ENCODE data around the gene SIRT5.

SIRT5 gene

DNA sequence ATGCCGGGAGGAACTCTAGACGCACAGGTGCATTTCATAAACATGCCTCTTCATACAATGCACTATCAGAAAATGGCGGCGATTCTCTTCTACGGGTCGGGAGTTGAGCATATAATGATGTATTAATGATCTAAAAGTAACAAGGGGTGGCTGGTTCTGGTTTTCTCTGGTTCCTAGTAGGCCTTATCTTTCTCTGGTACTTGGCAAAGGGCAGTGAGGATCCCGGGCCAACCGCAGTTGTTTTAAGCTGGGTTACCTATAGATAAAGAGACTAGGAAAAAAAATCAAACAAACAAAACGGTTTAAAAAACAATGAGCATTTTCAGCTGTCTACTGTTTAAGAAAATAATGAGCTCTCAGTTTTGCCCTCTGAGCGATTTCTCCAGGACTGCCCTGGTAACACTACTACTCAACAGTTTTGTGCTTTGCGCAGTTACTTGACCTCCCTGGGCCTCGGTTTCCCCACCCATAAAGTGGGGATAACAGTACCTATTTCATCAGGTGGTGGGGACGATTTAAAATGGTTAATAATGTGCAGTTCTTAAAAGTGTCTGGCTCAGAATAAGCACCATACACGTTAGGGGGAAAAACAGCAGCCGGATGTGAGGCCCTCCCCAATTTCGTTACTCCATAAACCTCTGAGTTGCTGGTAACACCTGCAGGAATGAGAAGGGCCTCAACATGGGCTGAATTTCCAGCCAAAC is 1.3 kb upstream of the SIRT5 start:
- no peak for DNase-seq (ENCODE audit: low spot score)
- TF ChIP-seq, protein P1, sequence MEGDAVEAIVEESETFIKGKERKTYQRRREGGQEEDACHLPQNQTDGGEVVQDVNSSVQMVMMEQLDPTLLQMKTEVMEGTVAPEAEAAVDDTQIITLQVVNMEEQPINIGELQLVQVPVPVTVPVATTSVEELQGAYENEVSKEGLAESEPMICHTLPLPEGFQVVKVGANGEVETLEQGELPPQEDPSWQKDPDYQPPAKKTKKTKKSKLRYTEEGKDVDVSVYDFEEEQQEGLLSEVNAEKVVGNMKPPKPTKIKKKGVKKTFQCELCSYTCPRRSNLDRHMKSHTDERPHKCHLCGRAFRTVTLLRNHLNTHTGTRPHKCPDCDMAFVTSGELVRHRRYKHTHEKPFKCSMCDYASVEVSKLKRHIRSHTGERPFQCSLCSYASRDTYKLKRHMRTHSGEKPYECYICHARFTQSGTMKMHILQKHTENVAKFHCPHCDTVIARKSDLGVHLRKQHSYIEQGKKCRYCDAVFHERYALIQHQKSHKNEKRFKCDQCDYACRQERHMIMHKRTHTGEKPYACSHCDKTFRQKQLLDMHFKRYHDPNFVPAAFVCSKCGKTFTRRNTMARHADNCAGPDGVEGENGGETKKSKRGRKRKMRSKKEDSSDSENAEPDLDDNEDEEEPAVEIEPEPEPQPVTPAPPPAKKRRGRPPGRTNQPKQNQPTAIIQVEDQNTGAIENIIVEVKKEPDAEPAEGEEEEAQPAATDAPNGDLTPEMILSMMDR (IDR thresholded peaks at IDR 0.05; ENCODE audit: extremely low read depth, missing control alignments): no peak

DNA sequence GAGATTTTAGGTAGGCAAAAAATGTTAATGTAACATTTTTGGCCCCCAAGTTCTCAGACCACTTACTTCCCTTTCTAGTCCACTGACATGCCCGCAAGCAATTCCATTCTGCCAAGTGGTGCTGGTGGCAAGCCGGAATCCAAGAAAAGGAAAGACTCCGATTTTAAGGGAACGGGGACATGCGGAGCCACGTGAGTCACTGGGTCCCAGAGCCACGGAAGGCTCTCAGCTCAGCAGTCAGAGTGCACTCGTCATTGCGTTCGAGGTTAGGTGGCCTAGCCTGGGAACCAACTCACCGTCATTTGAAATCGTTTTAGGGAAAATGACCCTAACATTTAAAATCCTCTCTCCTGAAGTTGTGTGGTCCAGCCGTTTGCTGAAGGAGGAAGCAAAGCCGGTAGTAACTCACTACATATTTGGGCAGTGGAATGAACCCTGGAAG is 711 bp upstream of the SIRT5 start:
- TF ChIP-seq, protein P1 (IDR thresholded peaks at IDR 0.05; ENCODE audit: extremely low read depth, missing control alignments): no peak
- DNase-seq (ENCODE audit: low spot score): no peak

DNA sequence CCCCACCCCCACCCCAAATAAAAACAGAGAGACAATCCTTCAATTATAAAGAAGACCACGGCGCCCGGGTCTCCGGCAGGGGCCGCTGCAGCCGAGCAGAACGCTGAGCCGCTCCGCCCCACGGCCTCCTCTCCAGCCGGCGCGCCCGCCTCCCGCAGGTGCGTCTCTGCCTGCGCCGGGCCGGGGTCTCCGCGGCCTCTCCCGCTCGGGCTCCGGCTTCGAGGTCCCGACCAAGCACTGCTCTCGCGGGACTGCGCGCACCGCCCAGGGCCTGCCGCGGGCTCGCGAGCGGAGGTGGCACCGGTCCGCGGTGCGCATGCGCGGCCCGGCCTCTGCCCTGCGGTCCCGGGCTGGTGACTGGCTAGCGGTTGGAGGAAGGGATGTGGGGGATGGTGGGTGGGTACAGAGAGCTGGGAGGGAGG is 241 bp upstream of the SIRT5 start:
- DNase-seq (ENCODE audit: low spot score): peak; percentile 97
- TF ChIP-seq, protein P1 (IDR thresholded peaks at IDR 0.05; ENCODE audit: extremely low read depth, missing control alignments): peak; percentile 18

DNA sequence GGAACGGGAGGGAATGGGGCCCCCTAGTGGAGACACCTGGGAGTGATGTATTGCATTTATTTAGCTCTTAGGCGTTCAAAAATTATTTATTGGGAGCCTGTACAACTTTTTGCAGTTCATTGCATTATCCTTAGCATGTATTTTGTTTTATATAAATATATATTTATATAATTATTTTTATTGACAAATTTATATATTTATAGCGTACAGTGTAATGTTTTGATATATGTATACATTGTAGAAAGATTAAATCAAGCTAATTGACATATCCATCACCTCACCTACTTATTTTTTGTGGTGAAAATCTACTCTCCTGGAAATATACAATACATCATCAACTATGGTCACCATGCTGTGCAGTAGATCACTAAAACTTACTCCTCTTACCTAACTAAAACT is 975 bp downstream of the SIRT5 start:
- no peak for DNase-seq (ENCODE audit: low spot score)
- TF ChIP-seq, protein P1 (IDR thresholded peaks at IDR 0.05; ENCODE audit: extremely low read depth, missing control alignments): peak; percentile 64

DNA sequence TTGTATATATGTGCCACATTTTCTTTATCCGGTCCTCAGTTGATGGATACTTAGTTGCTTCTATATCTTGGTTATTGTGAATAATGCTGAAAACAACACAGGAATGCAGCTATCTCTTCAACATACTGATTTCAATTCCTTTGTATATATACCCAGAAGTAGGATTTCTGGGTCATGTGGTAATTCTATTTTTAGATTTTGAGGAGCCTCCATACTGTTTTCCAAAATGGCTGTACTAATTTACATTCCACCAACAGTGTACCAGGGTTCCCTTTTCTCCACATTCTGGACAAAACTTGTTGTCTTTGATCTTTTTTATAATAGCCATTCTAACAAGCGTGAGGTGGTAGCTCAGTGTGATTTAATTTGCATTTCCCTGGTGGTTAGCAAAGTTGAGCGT is 1.6 kb downstream of the SIRT5 start:
- no peak for DNase-seq (ENCODE audit: low spot score)
- TF ChIP-seq, protein P1 (IDR thresholded peaks at IDR 0.05; ENCODE audit: extremely low read depth, missing control alignments): no peak

DNA sequence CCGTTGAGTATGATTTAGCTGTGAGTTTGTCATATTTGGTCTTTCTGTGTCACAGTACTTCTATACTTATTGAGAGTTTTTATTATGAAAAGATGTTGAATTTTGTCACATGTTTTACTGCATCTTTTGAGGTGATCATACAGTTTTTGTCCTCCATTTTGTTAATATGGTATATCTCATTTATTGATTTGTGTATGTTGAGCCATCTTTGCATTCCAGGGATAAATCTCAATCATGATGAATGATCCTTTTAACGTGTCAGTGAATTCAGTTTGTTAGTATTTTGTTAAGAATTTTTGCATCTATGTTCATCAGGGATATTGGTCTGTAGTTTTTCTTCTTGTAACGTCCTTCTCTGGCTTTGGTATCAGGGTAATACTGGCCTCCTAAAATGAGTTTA is 3.5 kb downstream of the SIRT5 start:
- no peak for DNase-seq (ENCODE audit: low spot score)
- TF ChIP-seq, protein P1 (IDR thresholded peaks at IDR 0.05; ENCODE audit: extremely low read depth, missing control alignments): no peak

DNA sequence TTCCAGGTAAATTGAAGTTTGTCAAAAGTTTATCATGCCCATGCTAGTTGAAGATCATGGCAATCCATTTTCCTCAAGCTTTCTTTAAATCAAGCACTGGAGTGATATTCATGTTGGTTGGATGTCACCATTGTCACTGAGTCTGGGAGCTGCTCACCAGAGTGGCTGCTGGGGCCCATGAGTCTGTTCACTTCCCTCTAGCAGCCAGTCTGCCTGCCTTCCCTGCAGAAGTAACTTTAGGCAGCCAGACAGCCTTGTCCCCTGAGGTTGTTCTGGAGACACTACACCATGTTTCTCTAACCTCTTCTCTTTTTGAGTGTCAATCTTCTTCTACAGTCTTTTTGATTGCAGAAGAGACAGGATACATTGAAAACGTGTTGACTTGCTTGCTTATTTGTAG is 5.5 kb downstream of the SIRT5 start:
- DNase-seq (ENCODE audit: low spot score): no peak
- TF ChIP-seq, protein P1 (IDR thresholded peaks at IDR 0.05; ENCODE audit: extremely low read depth, missing control alignments): no peak

Measured in GM20000 (cell line).